ENCODE data around the gene CAMTA1.

CAMTA1 gene

DNA sequence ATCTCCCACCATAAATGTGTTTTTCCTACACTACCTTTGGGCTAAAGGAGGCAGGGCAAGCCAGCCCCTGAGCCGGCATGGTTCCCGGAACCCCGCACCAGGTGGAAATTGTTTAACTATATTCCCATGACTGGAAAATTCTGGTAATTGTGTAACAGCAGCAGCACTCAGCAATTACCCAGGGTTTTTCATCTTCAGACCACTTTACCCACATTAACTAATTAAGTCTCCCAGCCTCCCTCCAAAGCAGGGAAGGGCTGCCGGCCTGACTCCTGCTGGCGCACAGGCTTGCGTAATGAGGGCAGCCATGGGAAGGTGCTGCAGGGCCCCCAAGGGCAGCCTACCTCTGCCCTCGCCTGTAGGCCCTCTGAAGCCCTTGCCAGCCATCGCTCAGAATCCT is 845.1 kb downstream of the CAMTA1 start:
- DNase-seq (ENCODE audit: low read depth): no peak
- no peak overlapping the region for H3K4me3 ChIP-seq (ENCODE audit: control insufficient read depth, low read depth, low read length)
- TF ChIP-seq, protein P1, sequence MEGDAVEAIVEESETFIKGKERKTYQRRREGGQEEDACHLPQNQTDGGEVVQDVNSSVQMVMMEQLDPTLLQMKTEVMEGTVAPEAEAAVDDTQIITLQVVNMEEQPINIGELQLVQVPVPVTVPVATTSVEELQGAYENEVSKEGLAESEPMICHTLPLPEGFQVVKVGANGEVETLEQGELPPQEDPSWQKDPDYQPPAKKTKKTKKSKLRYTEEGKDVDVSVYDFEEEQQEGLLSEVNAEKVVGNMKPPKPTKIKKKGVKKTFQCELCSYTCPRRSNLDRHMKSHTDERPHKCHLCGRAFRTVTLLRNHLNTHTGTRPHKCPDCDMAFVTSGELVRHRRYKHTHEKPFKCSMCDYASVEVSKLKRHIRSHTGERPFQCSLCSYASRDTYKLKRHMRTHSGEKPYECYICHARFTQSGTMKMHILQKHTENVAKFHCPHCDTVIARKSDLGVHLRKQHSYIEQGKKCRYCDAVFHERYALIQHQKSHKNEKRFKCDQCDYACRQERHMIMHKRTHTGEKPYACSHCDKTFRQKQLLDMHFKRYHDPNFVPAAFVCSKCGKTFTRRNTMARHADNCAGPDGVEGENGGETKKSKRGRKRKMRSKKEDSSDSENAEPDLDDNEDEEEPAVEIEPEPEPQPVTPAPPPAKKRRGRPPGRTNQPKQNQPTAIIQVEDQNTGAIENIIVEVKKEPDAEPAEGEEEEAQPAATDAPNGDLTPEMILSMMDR (conservative IDR thresholded peaks at IDR 0.05; ENCODE audit: control insufficient read depth, insufficient read depth, low read depth, low read length): no peak

DNA sequence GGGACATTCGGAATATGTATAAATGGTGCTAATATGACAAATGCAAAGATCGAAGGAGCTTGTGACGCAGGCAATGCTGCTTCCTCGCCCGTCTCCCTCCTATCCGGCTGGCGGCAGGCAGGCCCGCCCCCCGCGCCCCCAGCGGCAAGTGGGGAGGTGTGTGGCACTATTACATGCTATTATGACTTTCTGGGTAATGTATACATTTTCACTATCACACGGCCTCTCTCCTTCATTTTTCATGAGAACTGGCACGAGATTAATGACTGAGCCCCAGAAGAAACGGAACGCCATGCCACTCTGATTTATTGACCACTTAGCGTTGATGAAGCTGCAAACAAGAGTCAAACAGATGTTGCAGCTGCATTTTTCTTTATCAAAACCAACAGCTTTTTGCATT is 846.9 kb downstream of the CAMTA1 start:
- no peak overlapping the region for H3K4me3 ChIP-seq (ENCODE audit: control insufficient read depth, low read depth, low read length)
- no peak for DNase-seq (ENCODE audit: low read depth)
- TF ChIP-seq, protein P1 (conservative IDR thresholded peaks at IDR 0.05; ENCODE audit: control insufficient read depth, insufficient read depth, low read depth, low read length): no peak

DNA sequence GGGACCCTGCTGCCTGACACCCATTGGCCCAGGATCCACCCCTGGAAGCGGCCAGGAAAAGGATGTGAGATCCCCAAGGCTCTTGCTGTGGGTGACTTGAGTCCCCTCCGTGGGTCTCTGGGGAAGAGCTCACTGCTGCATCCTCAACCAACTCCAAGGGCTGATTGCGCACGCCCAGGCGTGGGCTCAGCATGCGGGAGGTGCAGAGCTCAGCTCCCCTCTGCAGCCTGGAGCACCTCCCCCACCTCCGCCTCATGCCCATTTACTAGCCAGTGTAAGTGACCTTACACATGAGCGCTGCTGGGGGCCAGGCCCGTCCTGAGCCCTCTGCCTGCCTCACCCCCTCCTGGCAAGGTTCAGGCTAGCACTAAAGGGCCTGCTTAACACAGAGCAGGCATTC is 847.4 kb downstream of the CAMTA1 start:
- DNase-seq (ENCODE audit: low read depth): no peak
- H3K4me3 ChIP-seq (ENCODE audit: control insufficient read depth, low read depth, low read length): no peak overlapping the region
- TF ChIP-seq, protein P1 (conservative IDR thresholded peaks at IDR 0.05; ENCODE audit: control insufficient read depth, insufficient read depth, low read depth, low read length): no peak

- TF ChIP-seq, protein P1 (conservative IDR thresholded peaks at IDR 0.05; ENCODE audit: control insufficient read depth, insufficient read depth, low read depth, low read length): no peak
- no peak for DNase-seq (ENCODE audit: low read depth)
- H3K4me3 ChIP-seq (ENCODE audit: control insufficient read depth, low read depth, low read length): no peak overlapping the region
Measured at GRCh38 chr1:7633506-7634245, 848.4 kb downstream of the CAMTA1 start.

GRCh38 chr1:7634546-7635240 is 849.4 kb downstream of the CAMTA1 start:
- H3K4me3 ChIP-seq (ENCODE audit: control insufficient read depth, low read depth, low read length): no peak overlapping the region
- TF ChIP-seq, protein P1 (conservative IDR thresholded peaks at IDR 0.05; ENCODE audit: control insufficient read depth, insufficient read depth, low read depth, low read length): no peak

GRCh38 chr1:7636795-7637526 is 851.7 kb downstream of the CAMTA1 start:
- no peak overlapping the region for H3K4me3 ChIP-seq (ENCODE audit: control insufficient read depth, low read depth, low read length)
- DNase-seq (ENCODE audit: low read depth): no peak
- TF ChIP-seq, protein P1 (conservative IDR thresholded peaks at IDR 0.05; ENCODE audit: control insufficient read depth, insufficient read depth, low read depth, low read length): no peak

More at GRCh38 chr1:7634546-7635240, 849.4 kb downstream of the CAMTA1 start:
- DNase-seq (ENCODE audit: low read depth): no peak

Data from fibroblast of mammary gland (primary cell).